NCI-H748 treated with DMSO at 0.1 percent for 48 hours (cell line): Measurements from ENCODE around the gene PPIL1.
A peak's percentile ranks its signal among the peaks of the same experiment; 100 is the strongest.
"Not testable (repeated sequence)": the region's sequence is repeated elsewhere in the genome, so short reads cannot be mapped to it uniquely, and the experiment has no call there.

ENCODE experiments used
- DNase-seq: peaks from one replicate; lab custom pipeline; 2025; lab: John Stamatoyannopoulos, UW

PPIL1 gene

GRCh38 chr6:36874443-36875249 is at the start of gene PPIL1:
Gene PPIL1, minus strand, starts transcription at chr6:36874803. Its CDS starts 31 bp downstream, at chr6:36874772.
- DNase-seq, result peak; percentile 98

- no peak for DNase-seq
Observed at GRCh38 chr6:36924131-36924530, 49.5 kb upstream of the PPIL1 start.

GRCh38 chr6:36920546-36920945 is 45.9 kb upstream of the PPIL1 start:
- no peak for DNase-seq

- no peak for DNase-seq
Observed at GRCh38 chr6:36920049-36920448, 45.4 kb upstream of the PPIL1 start.

- no peak for DNase-seq
Observed at GRCh38 chr6:36917541-36918193, 43.1 kb upstream of the PPIL1 start.

- DNase-seq, result no peak
Observed at GRCh38 chr6:36916126-36916525, 41.5 kb upstream of the PPIL1 start.

GRCh38 chr6:36915599-36915998 is 41.0 kb upstream of the PPIL1 start:
- no peak for DNase-seq

GRCh38 chr6:36914227-36914794 is 39.7 kb upstream of the PPIL1 start:
- no peak for DNase-seq

GRCh38 chr6:36913082-36913481 is 38.5 kb upstream of the PPIL1 start:
- no peak for DNase-seq

- DNase-seq, result no peak
Observed at GRCh38 chr6:36912586-36912985, 38.0 kb upstream of the PPIL1 start.

GRCh38 chr6:36912030-36912454 is 37.4 kb upstream of the PPIL1 start:
- DNase-seq, result no peak

GRCh38 chr6:36908747-36909146 is 34.1 kb upstream of the PPIL1 start:
- DNase-seq, result no peak

GRCh38 chr6:36907781-36908180 is 33.2 kb upstream of the PPIL1 start:
- no peak for DNase-seq

GRCh38 chr6:36906539-36907325 is 32.1 kb upstream of the PPIL1 start:
- no peak for DNase-seq

- no peak for DNase-seq
Observed at GRCh38 chr6:36904851-36905393, 30.3 kb upstream of the PPIL1 start.

- no peak for DNase-seq
Observed at GRCh38 chr6:36904114-36904513, 29.5 kb upstream of the PPIL1 start.

- DNase-seq, result no peak
Observed at GRCh38 chr6:36897609-36898008, 23.0 kb upstream of the PPIL1 start.

GRCh38 chr6:36893976-36894932 is 19.7 kb upstream of the PPIL1 start:
- no peak for DNase-seq

- DNase-seq, result not testable (repeated sequence)
Observed at GRCh38 chr6:36891153-36891552, 16.6 kb upstream of the PPIL1 start.

- DNase-seq, result no peak
Observed at GRCh38 chr6:36890112-36890663, 15.6 kb upstream of the PPIL1 start.
